HG03159 (cell line): ENCODE results near the gene RPRD1A.
"Not testable (repeated sequence)": the region's sequence is repeated elsewhere in the genome, so short reads cannot be mapped to it uniquely, and the experiment has no call there.

Experiments
- ATAC-seq: cut with Tn5 transposase; IDR thresholded peaks from one replicate; pipeline ENCODE4 v1.9.1; 2021; ENCODE audit warnings: mild to moderate bottlenecking, moderate library complexity; ENCODE audit not compliant: unreplicated experiment

RPRD1A gene

DNA sequence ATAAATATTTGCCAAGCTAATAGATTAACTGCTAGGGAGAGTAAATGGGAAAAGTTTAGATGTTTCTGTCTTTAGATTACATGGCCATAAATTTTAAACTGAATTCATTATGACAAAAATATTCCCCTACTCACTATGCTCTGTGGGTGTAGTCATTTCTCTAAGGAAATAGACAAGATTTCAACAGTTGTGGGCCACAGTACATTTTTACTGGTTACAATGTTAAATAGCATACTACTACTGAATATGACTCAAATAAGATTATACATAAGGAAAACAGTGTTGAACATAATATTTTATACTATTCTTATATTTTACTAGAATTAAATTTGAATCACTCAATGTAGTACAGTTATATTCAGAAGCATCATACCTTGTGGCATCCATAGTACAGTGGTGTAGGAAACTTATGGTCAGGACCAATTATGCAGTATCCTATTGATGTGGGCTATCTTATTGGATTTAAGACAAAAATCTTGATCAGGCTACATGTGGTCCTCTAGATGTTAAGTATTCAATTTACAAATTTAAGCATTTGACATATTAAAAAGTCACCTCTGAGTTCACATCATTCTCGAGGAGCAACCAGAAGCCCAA lies 33.0 kb downstream of the RPRD1A start:
- no peak for ATAC-seq

DNA sequence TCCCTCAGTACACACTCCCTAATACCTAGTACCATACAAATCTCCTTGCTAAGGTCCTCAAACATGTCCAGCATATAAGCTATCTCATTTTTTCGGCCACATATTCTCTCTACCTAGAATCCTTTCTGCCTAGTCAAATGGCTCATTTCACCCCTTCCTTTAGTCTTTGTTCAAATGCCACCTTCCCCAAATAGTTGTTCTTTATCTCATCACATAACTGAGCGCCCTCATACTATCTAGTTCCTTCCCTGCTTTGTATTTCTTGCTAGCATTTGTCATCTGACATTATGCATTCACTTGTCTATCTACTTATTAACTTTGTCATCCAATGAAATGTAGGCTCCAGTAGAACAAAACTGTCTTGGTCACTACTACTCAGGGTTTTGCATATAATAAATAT lies 35.5 kb downstream of the RPRD1A start:
- ATAC-seq: no peak

DNA sequence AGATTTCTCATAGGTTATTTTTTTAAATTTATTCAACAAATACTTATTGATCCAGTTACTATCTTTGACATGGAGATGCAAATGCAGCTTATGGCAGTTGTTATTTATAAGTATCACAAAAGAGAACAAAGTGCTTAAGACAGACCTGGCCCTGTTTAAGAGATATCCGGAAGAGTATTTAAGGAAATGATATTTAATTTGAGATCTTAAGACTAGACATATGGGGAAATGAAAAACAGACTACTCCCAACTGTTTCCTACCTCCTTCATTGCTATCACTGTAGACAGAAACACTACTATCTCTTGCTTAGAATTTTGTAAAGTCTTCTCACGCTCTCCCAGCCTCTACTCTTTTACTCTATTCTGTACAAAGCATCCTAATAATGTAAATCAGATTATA lies 36.0 kb downstream of the RPRD1A start:
- no peak for ATAC-seq

DNA sequence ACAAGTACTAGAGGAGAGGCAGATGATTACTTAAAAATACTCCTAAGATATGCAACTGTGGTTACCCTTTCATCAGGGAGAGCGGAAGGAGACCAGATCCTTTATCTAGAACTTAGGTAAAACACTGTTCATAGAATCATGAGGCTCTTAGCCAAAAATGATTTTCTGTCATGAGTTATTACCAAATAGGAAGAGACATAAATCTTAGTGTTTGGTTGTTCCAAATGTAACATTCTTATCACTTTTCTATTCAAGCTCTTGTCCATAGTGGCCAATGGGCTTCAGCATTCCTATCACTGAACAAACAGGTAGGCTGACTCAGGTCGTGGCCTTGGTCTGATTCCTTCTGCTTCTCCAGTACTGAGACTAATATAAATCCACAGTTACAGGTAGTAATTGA lies 38.5 kb downstream of the RPRD1A start:
- no peak for ATAC-seq

DNA sequence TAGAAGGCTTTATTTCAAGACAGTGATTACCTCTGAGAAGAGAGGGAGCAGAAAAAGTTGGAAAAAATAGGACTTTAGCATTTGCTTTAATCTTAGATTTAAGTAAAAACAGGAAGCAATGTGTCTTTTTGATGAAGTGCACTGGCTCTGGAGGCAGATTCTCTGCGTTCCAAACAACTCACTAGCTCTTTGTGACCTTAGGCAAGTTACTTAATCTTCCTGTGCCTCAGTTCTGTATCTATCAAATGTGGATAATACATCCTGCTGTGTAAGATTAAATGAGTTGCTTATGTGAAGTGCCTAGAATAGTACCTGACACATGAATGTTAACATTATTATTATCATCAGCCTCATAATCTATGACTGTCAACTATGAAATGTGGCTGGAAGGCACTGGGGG lies 42.3 kb downstream of the RPRD1A start:
- no peak for ATAC-seq

DNA sequence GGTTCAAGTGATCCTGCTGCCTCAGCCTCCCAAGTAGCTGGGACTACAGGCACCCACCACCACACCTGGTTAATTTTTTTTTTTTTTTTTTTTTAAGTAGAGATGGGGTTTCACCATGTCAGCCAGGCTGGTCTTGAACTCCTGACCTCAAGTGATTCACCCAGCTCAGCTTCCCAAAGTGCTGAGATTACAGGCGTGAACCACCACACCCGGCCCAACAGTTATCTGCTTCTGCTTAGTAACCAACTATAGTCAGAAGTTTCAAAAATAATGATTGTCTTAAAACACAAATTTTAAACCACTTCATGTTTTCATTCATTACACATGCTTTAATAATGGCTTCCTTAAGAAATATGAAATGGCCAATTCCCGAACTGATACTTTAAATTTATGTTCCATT lies 43.1 kb downstream of the RPRD1A start:
- ATAC-seq: not testable (repeated sequence)

DNA sequence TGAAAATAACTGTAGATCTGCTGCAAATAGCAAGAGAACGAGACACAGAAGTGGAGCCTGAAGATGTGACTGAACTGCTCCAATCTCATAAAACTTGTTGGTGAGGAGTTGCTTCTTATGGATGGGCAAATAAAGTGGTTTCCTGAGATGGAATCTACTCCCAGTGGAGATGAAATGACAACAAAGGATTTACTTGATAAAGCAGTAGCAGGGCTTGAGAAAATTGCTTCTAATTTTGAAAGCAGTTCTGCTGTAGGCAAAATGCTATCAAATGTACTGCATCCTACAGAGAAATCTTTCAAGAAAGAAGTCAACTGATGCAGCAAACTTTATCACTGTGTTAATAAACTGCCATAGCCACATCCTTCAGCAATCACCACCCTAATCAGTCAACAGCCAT lies 44.0 kb downstream of the RPRD1A start:
- ATAC-seq: no peak

DNA sequence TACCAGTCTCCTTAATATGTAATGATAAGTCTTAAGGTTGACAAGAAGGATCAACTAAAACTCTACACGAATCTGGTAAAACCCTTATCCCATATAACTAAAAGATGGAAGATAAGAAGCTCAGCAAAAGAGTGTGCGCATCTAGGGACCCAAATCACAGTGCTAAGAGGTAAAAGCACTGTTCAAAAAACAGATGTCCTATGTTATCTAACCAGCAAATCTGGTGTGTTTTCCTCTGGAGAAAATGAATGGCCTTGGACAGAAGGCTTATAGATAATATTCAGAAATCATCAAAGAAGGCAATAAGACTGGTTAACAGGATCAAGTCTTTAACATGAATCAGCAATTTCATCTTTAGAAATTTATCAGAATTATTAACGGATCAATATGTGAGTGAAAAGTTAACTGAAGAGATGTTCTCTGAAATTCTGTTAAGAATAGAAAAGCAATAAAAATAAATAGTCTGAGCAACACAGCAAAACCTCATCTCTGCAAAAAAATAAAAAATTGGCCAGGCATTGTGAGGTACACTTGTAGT lies 47.1 kb downstream of the RPRD1A start:
- ATAC-seq: no peak

DNA sequence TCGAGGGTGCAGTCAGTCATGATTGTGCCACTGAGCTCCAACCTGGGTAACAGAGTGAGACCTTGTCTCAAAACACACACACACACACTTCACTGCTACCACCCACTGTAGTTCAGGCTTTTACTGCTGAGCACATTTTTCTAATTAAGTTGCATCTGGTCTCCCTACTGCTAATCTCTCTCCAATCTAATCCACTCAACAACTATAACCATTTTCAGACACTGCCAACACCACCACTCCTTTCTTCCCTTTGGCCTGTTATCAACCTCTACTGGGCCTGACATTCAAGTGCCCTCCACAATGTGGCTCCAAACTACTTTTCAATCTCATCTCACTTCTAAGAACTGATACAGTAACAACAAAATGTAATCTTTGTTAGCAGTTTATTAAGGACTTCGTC lies 50.1 kb downstream of the RPRD1A start:
- ATAC-seq: no peak

DNA sequence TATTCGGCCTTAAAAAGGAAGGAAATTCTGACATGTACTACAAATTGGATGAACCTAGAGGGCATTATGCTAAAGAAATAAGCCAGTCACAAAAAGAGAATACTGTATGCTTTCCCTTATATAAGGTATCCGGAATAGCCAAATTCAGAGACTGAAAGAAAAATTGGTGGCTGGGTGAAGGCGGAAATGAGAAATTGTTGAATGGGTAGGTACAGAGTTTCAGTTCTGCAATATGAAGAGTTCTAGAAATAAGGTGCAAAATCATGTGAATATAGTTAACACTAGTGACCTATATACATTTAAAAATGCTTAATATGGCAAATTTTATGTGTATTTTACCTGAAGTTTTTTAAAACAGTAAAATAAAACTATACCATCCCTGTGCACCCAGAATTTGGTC lies 51.7 kb downstream of the RPRD1A start:
- peak; percentile 95 for ATAC-seq

DNA sequence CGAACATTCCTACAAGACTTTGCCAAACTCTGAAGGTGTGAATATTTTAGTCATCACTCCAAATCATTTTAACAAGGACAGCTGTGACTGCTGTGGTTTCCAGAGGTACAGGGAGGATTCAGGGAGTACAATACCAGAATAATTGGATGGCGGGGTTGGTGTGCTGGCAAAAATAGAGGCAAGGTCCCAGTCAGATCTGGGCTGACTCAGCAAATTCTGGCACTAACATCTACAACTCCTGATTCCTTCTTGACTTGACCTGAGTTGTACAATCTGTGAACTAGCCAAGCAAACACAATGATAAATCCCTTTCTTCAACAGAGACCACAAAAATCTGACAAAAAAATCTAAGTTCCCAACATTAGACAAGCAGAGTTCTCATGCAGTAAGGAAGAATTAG lies 54.5 kb downstream of the RPRD1A start:
- no peak for ATAC-seq

DNA sequence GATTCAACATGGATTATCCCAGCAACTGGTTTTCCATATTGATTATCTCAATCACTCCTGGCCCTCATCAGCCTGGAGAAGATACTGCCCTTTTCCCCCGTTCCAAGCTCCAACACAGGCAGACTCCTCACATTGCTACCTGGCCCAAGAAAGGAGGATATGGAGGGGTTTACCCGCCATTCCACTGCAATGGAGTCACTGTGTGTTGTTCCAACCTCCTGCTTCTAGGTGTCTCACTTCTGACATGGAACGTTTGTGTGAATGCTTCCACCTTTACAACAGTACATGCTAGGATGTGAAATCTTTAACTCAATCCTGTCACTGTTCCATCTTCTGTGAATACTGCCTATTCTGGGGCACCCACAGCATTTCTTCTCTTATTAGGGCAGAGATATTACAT lies 58.1 kb downstream of the RPRD1A start:
- ATAC-seq: no peak

DNA sequence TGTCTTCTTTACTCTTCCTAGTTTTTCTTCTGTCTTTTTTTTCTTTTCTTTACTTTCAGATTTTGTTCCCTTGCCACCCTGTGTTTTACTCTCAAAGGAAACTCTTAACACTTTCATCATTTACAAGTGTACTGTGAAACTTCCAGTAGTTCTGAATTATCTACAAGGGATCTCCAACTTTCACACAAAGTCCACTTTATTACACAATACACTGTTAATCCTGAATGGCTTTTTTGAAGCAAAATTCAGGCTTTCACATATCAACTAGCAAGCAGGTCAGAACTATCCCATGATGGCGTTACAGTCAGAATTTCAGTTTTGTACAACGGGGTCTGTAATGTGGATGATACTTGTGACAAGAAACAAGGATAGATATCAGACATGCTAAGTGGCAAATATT lies 60.4 kb downstream of the RPRD1A start:
- no peak for ATAC-seq

DNA sequence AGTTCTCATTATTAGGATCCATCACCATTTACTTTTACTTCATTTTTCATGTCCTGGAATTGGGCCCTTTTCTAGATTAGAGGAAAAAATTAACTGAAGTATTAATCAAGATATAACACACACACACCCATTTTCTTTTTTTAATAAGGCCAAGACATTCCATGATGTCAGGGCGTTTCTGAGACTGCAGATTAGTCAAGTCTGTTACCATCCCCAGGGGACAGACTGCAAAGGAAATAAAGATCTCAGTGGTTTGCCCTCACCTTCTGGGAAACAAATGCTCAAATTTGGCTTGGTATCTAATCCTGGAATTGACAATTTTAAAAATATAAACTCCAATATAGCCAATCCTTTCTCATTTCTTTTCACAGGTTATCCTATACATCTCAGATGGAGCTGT lies 67.4 kb downstream of the RPRD1A start:
- no peak for ATAC-seq

DNA sequence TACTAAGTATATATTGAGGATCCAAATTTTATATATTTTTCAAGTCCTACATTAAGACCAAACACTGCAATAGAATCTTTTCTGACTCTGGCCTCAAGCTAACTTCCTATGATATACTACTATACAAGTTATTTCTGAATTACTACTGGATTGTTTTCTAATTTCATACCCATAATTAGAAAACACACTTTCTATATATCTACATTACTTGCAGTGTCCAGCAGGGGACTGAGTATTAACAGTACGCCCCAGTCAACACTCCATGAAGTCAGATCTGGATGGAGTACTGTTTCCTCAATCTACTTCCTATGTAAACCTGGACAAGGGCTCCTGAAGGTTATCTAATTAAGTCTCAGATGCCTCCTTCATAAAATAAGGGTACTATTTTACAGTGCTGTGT lies 68.4 kb downstream of the RPRD1A start:
- ATAC-seq: no peak

DNA sequence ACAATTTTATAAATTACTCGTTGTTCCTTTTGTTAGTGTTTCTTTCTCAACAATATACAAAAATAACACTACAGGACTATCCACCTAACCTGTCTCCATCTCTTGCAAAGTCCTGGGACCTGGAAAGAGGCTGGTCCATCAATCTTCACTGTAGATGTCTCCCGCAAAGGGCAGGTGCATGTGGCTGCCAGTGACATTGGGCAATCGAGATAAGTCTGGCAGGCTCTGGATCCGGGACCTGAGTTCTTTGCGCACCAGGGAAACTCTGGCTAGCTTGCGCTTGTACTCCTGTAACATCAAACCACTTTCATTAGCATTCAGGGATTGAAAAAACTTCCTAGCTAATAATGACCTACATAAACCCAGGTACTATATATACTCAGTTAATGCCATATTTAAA lies 74.3 kb downstream of the RPRD1A start:
- no peak for ATAC-seq

DNA sequence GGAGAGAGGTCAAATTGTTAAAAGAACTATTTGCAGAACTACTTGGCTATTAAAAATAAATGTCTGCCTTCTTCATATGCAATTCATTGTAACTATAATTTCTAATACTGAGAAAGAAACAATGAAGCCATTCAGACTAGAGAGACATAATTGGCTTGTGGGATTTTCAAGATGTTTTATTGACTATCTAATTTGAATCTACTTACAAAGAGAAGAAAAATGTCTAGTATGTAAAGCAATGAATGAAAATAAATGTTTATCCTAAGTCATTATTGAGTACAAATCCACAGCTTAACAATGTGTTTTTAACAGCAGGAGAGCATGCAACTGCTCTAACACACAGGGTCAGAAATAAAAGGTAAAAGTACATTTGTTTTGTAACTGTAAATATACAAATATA lies 75.7 kb downstream of the RPRD1A start:
- ATAC-seq: no peak

DNA sequence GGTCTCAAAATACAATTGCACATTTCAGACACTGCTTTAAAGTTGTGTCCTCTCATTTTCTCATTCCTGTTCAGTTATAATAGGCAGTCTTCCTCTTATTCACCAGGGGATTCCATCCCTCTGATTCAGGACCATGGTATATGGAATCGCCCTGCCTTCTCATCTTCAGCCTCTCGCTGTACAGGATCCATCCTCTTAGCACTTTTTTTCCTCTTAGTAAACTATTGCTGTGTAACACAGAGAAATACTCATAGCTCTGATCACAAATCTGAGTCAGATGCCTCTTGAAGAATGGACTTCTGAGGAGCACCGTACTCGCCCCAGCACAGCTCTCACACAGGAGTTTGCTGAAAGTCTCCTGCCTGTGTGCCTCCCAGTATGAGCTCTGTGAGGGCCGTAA lies 83.5 kb downstream of the RPRD1A start:
- no peak for ATAC-seq

DNA sequence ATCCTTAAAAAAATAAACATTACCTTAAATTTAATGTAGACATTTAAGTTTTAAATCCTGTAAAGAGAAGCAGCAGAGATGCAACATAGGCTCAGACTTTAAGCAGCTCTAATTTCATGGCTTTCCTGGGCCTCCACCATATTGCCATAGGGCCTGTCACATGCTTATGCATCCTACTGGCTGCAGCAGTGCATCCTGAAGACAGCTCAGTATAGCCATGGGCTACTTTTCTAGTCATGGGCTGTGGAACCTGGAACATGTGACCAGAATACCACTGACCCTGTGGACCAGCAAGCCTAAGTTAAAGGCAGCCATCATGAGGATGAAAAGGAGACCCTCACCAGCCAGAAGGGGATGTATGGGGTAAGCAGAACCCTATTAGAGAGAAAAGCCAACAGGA lies 84.2 kb downstream of the RPRD1A start:
- no peak for ATAC-seq

DNA sequence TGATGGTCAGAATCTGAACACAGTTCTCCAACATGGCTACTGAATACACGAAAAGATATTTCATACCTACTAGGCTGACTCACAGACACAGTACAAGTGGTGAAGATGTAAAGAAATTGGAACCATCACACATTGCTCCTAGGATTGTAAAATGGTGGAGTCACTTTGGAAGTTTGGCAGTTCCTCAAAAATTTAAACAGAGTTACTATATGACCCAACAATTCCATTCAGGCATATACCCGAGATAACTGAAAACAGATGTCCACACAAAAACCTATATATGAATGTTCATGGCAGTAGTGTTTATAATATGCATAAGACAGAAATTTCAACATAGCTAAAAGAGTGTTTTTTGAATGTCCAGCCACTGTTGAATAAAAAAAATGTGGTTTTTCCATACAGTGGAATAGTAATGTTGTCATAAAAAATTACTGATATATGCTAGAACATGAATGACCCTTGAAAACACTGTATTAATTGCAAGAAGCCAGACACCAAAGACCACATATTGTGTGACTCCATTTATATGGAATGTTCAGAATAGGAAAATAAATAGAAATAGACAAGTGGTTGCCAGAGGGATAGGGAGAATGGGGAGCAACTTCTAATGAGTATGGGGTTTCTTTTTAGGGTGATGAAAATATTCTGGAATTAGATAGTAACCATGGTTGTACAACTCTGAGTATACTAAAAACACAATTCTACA lies 84.8 kb downstream of the RPRD1A start:
- no peak for ATAC-seq

DNA sequence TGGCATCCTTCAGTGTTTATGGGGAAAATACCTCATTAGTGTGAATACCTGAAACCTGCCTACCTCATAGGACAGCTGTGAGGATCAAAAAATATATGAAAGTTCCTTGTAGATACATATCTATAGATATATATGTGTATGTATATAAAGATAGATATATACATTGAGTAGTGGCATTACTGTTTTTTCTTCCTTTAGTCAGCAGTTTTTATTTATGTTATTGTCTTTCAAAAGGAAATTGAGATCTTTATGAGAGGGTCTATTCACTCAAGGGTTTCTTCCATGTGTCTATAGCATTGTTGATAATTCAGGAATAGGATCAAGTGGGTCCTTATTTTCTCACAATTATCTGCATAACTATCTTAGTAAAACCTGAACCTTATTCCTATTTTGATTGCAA lies 88.2 kb downstream of the RPRD1A start:
- ATAC-seq: no peak

DNA sequence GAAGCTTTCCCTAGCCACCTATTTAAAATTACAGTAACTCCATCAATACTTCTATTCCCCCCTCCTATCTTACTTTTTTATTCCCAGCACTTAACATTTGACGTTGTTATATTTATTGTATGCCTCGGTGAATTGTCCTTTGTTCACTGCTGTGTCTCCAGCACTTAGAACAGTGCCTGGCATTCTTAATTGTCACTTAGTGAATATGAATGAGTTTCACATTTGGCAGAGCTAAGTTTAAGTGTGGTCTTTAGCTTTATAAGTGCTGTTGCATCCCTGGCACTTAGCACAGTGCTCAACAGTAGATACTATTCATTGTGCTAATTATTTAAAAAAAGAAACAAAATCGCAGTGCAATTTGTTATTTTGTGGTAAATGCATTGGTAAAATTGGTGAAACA lies 93.2 kb downstream of the RPRD1A start:
- no peak for ATAC-seq

DNA sequence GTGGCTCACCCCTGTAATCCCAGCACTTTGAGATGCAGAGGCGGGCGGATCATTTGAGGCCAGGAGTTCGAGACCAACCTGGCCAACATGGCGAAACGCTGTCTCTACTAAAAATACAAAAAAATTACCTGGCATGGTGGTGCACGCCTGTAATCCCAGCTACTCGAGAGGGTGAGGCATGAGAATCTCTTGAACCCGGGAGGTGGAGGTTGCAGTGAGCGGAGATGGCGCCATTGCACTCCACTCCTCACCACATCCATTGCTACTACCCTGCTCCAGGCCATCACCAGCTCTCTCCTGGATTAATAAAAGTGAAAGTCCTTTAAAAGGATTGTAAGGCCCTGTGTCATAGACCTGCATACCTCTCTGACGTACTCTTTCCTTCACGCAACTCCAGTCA lies 93.7 kb downstream of the RPRD1A start:
- ATAC-seq: no peak
